GM19099 (cell line): ENCODE data around the gene ASPSCR1.

Source experiments
- POLR2A ChIP-seq: IDR thresholded peaks from 3 replicates; pipeline ENCODE4 v1.6.1; 2011; ENCODE audit warnings: low read depth; ENCODE audit not compliant: insufficient read length; ENCODE audit errors: extremely low read depth

Gene ASPSCR1

DNA sequence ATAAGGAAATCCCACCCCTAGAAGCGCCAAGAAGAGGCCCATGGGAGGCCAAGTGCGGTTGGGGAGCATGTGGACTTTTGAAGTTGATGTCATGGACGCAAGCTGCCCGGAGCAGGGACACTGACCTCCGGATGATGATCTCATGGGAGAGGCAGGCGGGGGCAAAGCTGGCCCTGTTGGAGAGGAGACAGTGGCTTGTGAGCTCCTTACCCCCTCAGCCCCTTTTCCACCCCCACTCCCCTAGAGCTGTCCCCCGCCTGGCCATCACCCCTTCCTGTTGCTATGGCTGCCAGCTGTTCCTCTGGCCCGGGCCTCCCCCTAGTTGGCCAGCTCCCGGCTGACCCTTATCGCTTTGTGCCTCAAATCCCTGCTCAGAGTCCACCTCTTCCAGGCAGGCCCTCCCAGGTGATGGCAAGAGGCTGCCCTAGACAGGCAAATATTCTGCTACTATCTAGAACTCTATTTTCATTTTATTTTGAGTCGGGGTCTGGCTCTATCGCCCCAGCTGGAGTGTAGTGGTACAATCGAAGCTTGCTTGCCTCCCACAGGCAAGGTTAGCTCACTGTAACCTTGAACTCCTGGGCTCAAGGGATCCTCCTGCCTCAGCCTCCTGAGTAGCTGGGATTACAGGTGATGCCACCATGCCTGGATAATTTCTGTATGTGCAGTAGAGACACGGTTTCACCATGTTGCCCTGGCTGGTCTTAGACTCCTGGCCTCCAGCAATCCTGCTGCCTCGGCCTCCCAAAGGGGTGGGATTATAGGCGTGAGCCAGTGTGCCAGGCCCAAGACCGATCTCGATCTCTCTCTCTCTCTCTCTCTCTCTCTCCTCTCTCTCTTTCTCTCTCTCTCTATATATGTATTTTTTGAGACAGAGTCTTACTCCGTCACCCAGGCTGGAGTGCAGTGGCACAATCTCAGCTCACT is 23.0 kb upstream of the ASPSCR1 start:
- TF ChIP-seq POLR2A, result no peak

DNA sequence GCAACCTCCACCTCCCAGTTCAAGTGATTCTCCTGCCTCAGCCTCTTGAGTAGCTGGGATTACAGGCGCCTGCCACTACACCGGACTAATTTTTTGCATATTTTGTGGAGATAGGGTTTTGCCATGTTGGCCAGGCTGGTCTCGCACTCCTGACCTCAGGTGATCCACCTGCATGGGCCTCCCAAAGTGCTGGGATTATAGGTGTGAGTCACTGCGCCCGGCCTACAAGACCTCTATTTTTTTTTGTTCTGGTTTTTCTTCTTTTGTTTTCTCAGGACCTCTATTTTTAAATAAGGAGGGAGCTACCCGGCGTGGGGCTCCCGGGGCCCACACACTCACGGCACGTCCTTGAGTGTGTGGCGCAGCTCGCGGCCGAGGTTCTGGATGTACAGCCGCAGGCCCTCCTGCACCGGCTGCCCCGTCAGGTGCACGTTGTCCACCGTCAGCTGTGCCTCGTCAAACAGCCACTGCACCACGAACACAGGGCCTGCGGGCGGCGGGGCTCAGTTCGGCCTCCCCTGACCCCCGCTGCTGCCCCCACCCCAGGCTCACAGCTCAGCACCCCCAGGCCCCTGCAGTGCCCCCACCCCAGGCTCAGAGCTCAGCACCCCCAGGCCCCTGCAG is 22.3 kb upstream of the ASPSCR1 start:
- TF ChIP-seq POLR2A, result no peak

DNA sequence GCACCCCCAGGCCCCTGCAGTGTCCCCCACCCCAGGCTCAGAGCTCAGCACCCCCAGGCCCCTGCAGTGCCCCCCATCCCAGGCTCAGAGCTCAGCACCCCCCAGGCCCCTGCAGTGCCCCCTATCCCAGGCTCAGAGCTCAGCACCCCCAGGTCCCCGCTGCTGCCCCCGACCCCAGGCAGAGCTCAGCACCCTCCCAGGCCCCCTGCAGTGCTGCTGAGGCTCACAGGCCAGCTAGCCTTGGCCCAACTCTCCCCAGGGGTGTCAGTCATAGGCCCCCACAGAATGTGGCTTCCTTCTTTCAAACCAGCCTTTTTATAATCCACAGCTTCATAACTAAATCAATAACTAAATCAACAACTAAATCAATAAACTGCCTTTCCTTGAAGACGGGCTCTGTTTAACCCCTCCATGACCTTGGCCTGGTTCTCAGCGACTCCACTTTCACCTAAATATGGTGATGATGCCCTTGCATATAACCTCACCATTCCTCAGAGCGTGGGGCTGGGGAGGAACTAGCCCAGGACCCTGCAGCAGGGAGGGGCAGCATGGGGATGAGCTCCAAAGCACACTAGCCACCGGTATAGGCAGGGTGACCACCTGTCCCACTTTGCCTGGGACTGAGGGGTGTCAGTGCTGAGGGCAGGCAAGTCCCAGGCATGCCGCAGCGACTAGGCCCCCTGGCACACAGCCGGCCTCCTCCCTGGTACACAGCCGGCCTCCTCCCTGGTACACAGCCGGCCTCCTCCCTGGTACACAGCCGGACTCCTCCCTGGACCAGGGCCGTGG is 21.5 kb upstream of the ASPSCR1 start:
- no peak for TF ChIP-seq POLR2A

DNA sequence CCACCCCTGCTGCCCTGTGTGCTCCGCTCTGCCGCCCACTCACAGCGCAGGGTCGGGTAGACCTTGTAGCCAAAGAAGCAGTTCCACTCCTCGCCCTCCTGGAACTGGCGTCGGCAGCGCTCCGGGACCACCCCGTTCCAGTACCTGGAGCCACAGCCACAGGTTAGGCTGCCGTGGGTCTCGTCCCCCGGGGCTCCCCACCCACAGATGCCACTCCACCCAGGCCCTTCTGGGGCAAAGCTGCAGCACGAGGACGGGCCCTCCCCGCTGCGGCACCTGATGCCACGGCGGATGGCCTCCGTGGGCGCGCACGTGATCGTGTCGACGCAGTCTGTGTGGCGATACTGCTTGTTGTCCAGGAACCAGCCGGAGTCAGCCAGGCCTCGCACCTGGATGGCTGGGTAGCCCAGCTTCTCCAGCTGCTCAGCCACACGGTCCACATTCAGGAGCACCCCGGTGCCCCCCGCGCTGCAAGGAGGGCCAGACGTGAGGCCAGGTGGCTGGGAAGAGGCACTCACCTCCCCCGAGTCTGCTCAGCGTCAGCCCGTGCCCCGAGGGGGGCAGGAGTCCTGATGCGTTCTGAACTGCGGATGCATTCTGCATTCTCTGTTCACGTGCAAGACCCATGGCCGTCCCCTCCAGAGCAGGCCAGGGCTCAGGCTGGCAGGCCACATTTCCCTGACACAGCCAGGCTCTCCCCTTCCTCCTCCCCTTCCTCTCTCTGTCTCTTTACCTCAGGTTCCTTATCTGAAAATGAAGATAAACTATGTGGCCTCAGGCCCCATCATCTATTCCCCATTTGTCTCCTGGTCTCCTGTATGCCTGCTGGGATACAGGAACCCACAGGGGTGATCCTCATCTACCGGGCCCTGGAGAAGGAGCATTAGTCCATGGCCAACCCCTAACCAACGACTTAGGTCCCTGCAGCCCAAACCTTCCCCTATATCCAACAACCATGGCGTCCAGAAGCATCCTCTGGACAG is 20.5 kb upstream of the ASPSCR1 start:
- no peak for TF ChIP-seq POLR2A

DNA sequence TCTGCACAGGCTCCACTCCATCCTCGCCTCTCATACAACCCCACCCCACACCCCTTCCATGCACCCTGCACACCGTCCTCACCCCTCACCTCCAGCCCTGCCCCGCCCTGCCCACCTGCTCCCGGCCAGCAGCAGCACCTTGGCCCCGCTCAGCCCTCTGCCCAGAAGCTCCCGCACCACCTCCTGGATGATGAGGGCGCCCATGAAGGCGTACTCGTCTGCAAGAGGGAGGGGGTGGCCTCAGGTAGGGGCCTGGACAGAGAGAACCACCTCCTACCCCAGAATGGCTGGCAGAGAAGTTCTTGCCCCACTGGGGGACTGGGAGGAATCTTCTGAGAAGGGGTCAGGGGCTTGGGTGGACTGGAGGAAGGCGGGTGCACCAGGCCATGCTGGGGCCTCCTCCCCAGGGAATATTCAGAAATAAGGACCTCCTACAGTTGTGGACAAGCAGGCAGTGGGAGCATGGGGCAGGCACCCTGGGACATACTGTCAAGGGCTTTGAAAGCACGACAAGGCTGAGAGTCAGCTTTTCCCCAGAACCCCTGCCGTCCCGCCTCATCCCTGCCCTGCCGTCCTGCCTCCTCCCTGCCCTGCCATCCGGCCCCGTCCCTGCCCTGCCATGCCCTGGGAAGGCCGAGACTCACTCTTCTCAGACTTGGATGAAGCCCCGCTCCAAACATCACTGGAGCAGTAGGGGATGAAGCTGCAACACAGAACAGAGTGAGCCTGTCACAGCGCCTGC is 19.6 kb upstream of the ASPSCR1 start:
- TF ChIP-seq POLR2A, result no peak

DNA sequence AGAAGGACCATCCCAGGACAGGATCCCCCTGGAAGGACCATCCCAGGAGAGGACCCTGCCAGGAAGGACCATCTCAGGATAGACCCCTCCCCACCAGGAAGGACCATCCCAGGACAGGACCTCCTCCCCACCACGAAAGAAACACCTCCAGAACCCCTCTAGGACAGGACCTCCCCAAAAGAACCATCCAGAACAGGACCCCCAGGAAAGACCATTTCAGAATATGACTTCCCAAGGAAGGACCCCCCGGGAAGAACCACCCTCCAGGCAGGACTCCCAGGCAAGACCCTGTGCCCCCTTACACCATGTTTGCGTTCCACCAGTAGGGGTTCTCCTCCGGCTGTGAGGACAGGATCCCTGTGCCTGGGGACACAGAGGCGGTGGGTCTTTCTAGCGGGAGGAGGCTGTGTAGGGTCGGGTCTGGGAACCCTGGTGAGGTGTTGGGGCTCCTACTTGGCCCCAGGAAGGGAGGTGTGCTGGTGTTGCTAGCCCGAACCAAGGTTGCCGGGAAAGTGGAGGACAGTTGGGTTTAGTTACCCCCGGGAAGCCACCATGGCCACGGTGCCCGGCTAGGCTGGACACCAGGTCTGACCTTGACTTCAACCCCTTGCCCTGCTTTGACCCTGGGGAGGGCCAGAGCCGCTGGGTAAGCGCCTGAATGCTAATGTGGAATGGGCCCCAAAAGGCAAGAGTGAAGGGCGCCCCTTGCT is 18.6 kb upstream of the ASPSCR1 start:
- TF ChIP-seq POLR2A, result no peak

DNA sequence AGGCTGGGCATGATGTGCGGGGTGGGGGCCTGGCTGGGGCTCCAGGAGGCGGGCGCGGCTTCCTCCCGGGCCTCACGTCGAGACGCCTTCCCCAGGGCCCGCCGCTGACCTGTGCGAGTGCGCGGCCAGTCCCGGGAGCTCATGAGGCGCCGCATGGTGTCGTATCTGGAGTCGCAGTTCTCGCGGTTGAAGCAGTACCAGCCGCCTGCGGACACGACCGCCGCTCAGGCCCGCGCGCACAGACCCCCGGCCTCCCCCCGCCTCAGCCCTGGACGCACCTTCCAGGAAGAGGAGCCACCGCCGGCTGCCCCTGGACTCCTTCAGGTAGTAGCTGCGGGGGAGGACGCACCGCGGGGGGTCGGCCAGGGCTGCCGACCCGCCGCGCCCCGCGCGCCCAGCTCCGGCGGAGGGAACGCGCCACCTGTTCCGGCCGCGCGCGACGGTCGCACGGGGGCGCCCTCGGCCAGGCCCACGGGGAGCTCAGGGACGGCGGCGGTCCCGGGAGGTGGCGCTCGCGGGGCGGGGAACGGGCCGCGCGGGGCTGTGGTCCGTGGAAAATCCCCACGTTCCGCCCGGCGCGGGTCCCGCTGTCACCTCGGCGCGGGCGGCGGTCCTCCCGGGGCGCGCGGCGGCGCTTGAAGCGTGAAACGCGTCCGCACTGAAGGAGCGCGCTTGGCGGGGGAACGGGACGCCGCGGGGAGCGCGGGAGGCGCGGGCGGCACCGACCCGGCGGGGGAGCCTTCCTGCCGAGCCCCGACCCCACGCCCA is 17.9 kb upstream of the ASPSCR1 start:
- no peak for TF ChIP-seq POLR2A

DNA sequence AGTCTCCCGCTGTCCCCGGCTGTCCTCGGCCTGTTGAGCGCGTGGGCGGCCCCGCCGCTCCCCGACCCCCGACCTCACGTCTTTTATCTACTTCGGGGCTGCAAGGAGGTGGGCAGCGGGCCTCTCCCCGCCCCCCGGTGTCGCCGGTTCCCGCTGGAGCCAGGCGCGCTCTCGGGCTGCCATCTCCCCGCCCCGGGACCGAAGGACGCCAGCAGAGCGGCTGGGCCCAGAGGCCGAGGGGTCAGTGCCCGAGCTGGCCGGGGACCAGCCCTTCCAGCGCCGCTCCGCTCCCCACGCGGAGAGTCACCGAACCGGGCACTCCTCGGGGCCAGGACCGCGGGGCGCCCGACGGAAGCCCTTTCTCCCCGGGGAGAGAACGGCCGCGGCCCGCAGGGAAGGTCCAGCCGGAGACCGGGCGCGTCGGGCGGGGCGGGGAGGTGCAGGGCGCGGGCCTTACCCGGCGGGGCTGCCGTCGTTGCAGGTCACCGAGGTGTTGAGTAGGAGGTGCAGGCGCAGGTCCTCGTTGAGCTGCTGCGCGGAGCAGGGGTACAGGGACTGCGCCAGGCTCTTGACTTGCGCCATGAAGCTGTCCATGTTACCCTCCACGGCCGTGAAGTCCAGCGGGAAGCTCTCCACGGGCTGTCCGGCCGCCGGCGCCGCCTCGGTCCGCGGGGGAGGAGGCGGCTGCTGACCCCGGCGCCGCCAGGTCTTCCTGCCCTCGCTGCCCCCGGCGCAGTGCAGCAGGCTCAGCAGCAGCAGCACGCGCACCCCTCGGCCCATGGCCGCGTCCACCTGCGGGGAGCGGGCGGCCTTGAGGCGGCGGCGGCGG is 17.1 kb upstream of the ASPSCR1 start:
- no peak for TF ChIP-seq POLR2A

DNA sequence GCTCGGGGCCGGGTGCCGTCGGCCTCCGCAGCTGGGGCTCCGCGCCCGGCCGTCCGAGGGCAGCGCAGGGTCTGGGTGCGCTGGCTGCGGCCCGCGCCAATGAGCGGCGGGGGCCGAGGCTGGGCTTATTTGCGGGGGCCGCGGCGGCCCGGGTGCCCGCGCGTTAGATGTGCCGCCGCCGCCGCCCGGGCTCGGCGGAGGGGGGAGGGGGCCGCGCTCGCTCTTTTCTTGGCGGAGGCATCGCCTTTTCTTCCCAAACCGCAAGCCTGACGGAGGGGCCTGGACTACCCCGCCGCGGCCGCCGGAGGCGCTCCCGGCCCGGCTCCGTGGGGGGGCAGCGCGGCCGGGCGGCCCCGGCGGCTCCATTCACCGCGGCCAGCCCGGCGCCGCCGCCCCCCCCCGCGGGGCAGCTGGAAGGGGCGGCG is 16.3 kb upstream of the ASPSCR1 start, which contains the start of gene NOTUM:
Gene NOTUM, minus strand, starts transcription at position 101 of the 425 bp plus-strand sequence. CDS start 278 bp downstream, outside the sequence.
- no peak for TF ChIP-seq POLR2A

DNA sequence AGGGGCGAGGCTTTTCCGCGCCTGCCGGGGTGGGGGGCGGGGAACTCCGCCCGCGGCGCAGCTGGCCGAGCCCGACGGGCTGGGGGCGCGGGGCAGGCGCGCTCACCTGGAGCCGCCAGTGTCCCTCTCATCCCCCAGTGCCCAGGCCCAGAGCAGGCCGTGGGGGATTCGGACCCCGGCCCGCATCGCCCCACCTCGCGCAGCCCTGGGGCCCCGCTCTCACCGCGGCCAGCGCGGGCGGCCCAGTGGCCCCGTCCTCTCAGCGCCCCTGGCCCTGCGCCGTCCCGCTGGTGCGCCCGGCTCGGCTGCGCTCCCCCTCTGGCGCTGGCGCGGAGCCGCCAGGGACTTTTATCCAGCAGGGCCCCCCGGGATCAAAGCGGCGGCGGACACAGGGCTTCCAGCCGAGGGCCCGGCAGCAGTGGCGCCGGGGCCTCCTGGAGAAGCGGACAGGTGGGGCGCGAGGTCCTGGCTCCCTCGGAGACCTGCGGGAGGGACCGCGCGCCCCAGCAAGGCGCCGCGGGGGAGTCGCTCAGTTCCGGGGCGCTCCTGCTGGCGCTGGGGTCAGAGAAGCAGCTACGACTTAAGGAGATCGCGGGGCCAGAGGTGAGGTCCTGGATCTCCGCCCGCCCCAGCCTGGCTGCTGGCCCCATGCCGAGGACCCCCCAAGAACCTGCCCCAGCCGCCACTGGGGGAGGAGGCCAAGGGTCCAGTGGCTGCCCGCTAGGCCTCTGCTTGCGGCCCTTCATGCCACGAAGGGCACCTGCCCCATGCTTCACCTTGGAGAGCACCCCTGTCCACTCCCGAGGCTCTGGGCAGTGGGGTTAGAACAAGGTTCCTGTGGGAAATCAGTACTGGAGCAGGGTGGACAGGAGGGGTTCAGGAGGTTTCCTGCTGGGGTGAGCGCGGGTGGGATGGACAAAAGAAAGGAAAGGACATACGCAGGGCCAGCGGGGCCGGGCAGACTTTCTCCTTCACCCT is 15.6 kb upstream of the ASPSCR1 start:
- no peak for TF ChIP-seq POLR2A
